NCI-H146 (cell line): ENCODE results near the gene CEACAM6.

ENCODE experiments used
- DNase-seq: peaks from one replicate; lab custom pipeline; 2025; lab: John Stamatoyannopoulos, UW

Gene CEACAM6

GRCh38 chr19:41796901-41797300 is 41.6 kb downstream of the CEACAM6 start:
- no peak for DNase-seq

- no peak for DNase-seq
These were observed 44.2 kb downstream of the CEACAM6 start for GRCh38 chr19:41799444-41800000.

GRCh38 chr19:41801031-41801430 is 45.7 kb downstream of the CEACAM6 start:
- no peak for DNase-seq

- DNase-seq = no peak
These were observed 46.5 kb downstream of the CEACAM6 start for GRCh38 chr19:41801792-41802211.

GRCh38 chr19:41802770-41803169 is 47.4 kb downstream of the CEACAM6 start:
- no peak for DNase-seq

- DNase-seq = no peak
These were observed 49.0 kb downstream of the CEACAM6 start for GRCh38 chr19:41804336-41804735.

DNA sequence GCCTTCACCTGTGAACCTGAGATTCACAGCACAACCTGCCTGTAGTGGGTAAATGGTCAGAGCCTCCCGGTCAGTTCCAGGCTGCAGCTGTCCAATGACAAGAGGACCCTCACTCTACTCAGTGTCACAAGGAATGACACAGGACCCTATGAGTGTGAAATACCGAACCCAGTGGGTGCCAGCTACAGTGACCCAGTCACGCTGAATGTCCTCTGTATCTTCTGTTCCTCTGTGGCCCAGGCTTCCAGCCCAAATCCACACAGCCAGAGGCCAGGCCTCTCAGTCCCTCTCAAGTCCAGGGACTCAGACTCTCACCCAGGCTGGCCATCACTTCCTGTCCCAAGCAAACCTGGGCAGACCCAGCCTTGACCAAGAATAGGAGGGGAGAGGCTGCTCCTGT is 51.8 kb downstream of the CEACAM6 start:
- no peak for DNase-seq

GRCh38 chr19:41808663-41809566 is 53.6 kb downstream of the CEACAM6 start:
- no peak for DNase-seq

GRCh38 chr19:41810301-41810700 is 55.0 kb downstream of the CEACAM6 start:
- no peak for DNase-seq

DNA sequence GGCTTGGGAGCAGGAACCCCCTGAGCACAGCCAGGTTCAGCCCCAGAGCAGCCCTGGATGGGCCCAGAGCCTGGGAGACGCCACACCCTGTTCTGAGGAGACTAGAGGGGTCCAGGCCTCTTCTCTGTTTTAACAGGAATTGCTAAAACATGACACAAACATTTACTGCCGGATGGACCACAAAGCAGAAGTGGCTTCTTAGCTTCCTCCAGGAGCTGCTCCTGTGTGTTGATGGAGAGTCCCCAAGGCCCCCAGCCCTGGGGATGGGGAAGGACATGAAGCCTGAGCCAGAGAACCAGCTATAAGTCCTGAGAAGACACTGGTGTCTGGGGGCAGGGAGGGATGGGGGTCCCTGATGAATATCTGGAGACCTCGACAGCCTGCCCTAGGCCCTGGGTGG is 55.7 kb downstream of the CEACAM6 start:
- DNase-seq = no peak

DNA sequence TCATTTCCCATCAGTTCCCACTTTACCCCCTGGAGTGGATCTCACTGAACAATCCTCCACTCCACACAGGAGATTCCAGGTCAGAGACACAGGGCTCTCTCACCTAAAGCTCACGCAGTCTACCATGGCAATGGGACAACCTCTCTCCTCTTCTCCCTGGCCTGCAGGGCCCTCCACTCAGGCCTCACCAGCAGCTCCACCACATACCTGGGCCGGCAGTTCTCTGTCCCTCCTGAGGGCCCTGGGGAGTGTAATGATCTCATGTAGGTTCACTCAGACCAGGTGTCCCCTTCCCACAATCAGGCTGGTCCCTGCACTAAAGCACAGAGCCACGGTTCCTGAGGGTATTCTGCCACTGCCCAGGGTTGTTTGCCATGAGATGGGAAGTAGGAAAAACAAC is 56.7 kb downstream of the CEACAM6 start:
- no peak for DNase-seq

DNA sequence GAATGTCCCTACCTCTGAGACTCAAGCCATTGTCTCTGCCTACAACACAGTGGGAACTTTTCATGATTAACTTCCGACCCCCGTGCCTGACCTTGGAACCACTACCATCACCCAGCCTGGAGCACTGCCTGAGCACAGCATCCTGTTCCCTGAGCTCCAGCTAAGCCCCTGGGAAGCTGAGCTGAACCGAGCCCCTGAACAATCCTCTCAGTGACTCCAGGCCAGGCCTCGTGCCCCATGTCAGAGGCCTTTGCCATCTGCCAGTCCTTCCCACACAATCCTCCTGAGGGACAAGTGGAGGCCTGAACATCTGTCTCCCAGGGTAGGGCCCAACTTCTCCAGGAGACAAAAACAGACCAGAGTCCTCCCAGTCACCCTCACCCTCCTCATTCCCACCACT is 58.6 kb downstream of the CEACAM6 start:
- no peak for DNase-seq

DNA sequence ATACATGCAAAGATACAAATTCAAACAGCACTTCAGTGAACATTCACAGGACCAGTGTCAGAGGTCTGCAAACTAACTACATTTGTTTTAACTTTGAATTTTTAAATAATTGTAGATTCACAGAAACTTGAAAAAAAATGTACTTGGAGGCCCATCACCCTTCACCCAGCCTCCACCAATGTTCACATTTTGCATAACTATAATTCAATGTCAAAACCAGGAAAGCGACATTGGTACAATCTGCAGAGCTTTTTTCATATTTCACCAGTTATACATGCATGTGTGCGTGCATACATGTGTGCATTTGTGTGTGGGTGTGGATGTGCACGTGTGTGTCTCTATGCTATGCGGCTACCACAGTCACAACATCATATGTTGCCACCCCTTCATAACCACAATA is 60.0 kb downstream of the CEACAM6 start:
- no peak for DNase-seq

DNA sequence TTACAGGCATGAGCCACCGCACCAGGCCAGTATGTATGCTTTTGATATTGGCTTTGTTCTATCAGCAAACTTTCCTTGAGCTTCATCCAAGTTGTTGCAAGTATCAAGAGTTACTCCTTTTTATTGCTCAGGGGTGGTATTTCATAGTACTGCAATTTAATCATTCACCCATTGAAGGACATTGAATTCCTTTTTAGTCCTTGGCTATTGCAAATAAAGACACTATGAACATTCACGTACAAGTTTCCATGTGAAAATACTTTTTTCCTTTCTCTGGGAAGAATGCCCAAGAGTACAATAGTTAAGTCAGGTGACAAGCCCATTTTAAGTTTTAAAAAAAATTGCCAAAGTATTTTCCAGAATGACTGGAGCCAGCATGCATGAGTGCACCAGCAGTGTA is 61.4 kb downstream of the CEACAM6 start:
- DNase-seq = no peak

DNA sequence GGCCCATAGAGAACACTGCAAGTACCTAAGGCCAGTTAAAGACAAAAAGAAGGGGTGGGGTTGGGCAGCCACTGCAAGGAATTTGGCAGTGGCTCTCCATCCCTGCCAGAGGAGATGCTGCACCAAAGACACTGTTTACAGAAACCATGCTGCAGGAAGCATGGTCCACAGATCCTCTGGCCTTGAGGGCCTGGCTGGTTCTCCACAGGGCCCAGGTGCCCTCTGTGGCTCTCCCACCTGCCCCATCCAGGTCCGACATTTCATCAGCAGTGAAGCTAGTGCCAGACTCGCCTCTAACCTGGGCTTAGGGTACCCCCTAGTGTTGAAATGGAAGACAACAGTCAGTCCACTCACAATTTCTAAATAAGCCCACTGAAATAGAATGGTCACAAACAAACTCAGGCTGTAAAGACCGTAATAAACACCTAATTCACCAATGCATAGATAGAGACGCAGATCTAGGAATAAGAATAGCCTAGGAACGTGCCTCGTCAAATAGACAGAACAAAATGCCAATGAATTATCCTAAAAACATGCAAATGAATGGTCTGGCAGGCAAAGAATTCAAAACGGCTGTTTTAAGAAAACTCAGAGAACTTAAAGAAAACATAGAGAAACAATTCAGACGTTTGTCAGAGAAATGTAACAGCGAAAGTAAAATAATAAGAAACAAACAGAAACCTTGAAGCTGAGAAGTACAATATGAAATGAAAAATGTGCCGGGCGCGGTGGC is 65.8 kb downstream of the CEACAM6 start:
- peak; percentile 78 for DNase-seq
